H9 (cell line): ENCODE measurements around the gene PCCB. TPM values are rescaled to one million over a fixed set of nuclear protein-coding genes. Genes with fewer than 3 reads are reported as not detected.
"Not testable (repeated sequence)": the region's sequence is repeated elsewhere in the genome, so short reads cannot be mapped to it uniquely, and the experiment has no call there.

ENCODE experiments used
- DNase-seq: peaks from one replicate; pipeline ENCODE4 v3.0.0-alpha.2; 2017
- H2AFZ ChIP-seq: one replicate; pipeline ENCODE4 v1.6.1; 2013; ENCODE audit warnings: mild to moderate bottlenecking, low read length, control low read depth, moderate library complexity
- H2AK5ac ChIP-seq: 2 replicates; pipeline ENCODE4 v1.6.1; 2013; ENCODE audit warnings: low read length, control low read depth, mixed read lengths; ENCODE audit not compliant: insufficient read length
- H2BK120ac ChIP-seq: one replicate; pipeline ENCODE4 v1.6.1; 2013; ENCODE audit warnings: low read depth, mild to moderate bottlenecking, low read length, control low read depth, inconsistent platforms; ENCODE audit not compliant: poor library complexity, severe bottlenecking
- H2BK12ac ChIP-seq: 2 replicates; pipeline ENCODE4 v1.6.1; 2013; ENCODE audit warnings: low read length, control low read depth, mixed read lengths, low read depth; ENCODE audit not compliant: insufficient read length
- H2BK15ac ChIP-seq: 2 replicates; pipeline ENCODE4 v1.6.1; 2013; ENCODE audit warnings: low read depth, low read length, control low read depth
- H2BK20ac ChIP-seq: one replicate; pipeline ENCODE4 v1.6.1; 2013; ENCODE audit warnings: low read depth, mild to moderate bottlenecking, low read length, control low read depth, inconsistent platforms; ENCODE audit not compliant: poor library complexity, severe bottlenecking
- H2BK5ac ChIP-seq: 2 replicates; pipeline ENCODE4 v1.6.1; 2013; ENCODE audit warnings: low read length, control low read depth, mixed read lengths; ENCODE audit not compliant: insufficient read length
- H3K14ac ChIP-seq: 2 replicates; pipeline ENCODE4 v1.6.1; 2013; ENCODE audit warnings: low read length, control low read depth; ENCODE audit not compliant: insufficient read depth
- H3K18ac ChIP-seq: 2 replicates; pipeline ENCODE4 v1.6.1; 2013; ENCODE audit warnings: low read depth, mild to moderate bottlenecking, mixed read lengths, low read length, control low read depth; ENCODE audit not compliant: insufficient read length
- H3K23ac ChIP-seq: 2 replicates; pipeline ENCODE4 v1.6.1; 2013; ENCODE audit warnings: low read length, control low read depth, mixed read lengths, low read depth; ENCODE audit not compliant: insufficient read length
- H3K23me2 ChIP-seq: 2 replicates; pipeline ENCODE4 v1.6.1; 2013; ENCODE audit warnings: low read depth, mild to moderate bottlenecking, mixed read lengths, low read length, control low read depth; ENCODE audit not compliant: insufficient read length, poor library complexity, severe bottlenecking
- H3K27ac ChIP-seq: 2 replicates; pipeline ENCODE4 v1.5.1; 2013; ENCODE audit warnings: low read length, control low read depth, mixed read lengths, low read depth; ENCODE audit not compliant: insufficient read length
- H3K27me3 ChIP-seq: 2 replicates; pipeline ENCODE4 v1.6.1; 2013; ENCODE audit warnings: low read length, control low read depth, inconsistent platforms; ENCODE audit not compliant: insufficient read depth
- H3K4ac ChIP-seq: 2 replicates; pipeline ENCODE4 v1.6.1; 2013; ENCODE audit warnings: low read depth, mild to moderate bottlenecking, control low read depth, inconsistent platforms, low read length, moderate library complexity
- H3K4me1 ChIP-seq: 2 replicates; pipeline ENCODE4 v1.6.1; 2013; ENCODE audit warnings: low read length, control low read depth, inconsistent platforms; ENCODE audit not compliant: insufficient read depth
- H3K4me2 ChIP-seq: 2 replicates; pipeline ENCODE4 v1.6.1; 2013; ENCODE audit warnings: low read length, control low read depth, mixed read lengths; ENCODE audit not compliant: insufficient read length, insufficient read depth
- H3K56ac ChIP-seq: 2 replicates; pipeline ENCODE4 v1.6.1; 2013; ENCODE audit warnings: low read depth, mild to moderate bottlenecking, mixed read lengths, low read length, control low read depth; ENCODE audit not compliant: insufficient read length
- H3K79me1 ChIP-seq: 2 replicates; pipeline ENCODE4 v1.6.1; 2013; ENCODE audit warnings: low read depth, mild to moderate bottlenecking, moderate library complexity, low read length, control low read depth, inconsistent platforms; ENCODE audit not compliant: insufficient read depth, poor library complexity, severe bottlenecking
- H3K79me2 ChIP-seq: 2 replicates; pipeline ENCODE4 v1.6.1; 2013; ENCODE audit warnings: low read length, control low read depth, inconsistent platforms; ENCODE audit not compliant: insufficient read depth
- H3K9ac ChIP-seq: 2 replicates; pipeline ENCODE4 v1.6.1; 2013; ENCODE audit warnings: low read length, control low read depth, mixed read lengths; ENCODE audit not compliant: insufficient read length; ENCODE audit errors: extremely low read depth
- H3K9me3 ChIP-seq: one replicate; pipeline ENCODE4 v1.6.1; 2013; ENCODE audit warnings: low read depth, low read length, inconsistent platforms; ENCODE audit not compliant: control insufficient read depth
- H3T11ph ChIP-seq: one replicate; pipeline ENCODE4 v1.6.1; 2013; ENCODE audit warnings: mild to moderate bottlenecking, low read length, control low read depth, inconsistent platforms
- H4K20me1 ChIP-seq: one replicate; pipeline ENCODE4 v1.6.1; 2013; ENCODE audit not compliant: control insufficient read depth, insufficient read length, insufficient read depth
- H4K5ac ChIP-seq: 2 replicates; pipeline ENCODE4 v1.6.1; 2013; ENCODE audit warnings: low read depth, mild to moderate bottlenecking, mixed read lengths, low read length, control low read depth; ENCODE audit not compliant: insufficient read length
- H4K8ac ChIP-seq: replicated peaks from 2 replicates; pipeline ENCODE4 v1.6.1; 2013; ENCODE audit warnings: low read length, control low read depth, mixed read lengths, low read depth; ENCODE audit not compliant: insufficient read length
- H4K91ac ChIP-seq: 2 replicates; pipeline ENCODE4 v1.6.1; 2013; ENCODE audit warnings: low read depth, mild to moderate bottlenecking, moderate library complexity, mixed read lengths, low read length, control low read depth; ENCODE audit not compliant: insufficient read length
- H3K27ac Mint-ChIP-seq, 3 experiments: 2 replicates in 2 of 3; 3 replicates in 1 of 3; pipeline ENCODE4 v1.8.0; 2020 to 2021; ENCODE audit warnings: mixed read lengths in 3 of 3, mild to moderate bottlenecking in 1 of 3, moderate library complexity in 1 of 3
- H3K27me3 Mint-ChIP-seq: 2 replicates; pipeline ENCODE4 v1.8.0; 2021; ENCODE audit warnings: low read depth, mild to moderate bottlenecking, moderate library complexity, mixed read lengths
- H3K36me3 Mint-ChIP-seq, 3 experiments: 2 replicates in 2 of 3; 3 replicates in 1 of 3; pipeline ENCODE4 v1.8.0; 2020 to 2021; ENCODE audit warnings: low read depth in 3 of 3, mixed read lengths in 3 of 3; ENCODE audit not compliant: insufficient read depth in 1 of 3
- H3K4me1 Mint-ChIP-seq, 2 experiments: 2 replicates each; pipeline ENCODE4 v1.8.0; 2020; ENCODE audit warnings: mixed read lengths in 2 of 2
- H3K4me3 Mint-ChIP-seq, 2 experiments: 2 replicates in 1 of 2; 3 replicates in 1 of 2; pipeline ENCODE4 v1.8.0; 2020 to 2021; ENCODE audit warnings: mild to moderate bottlenecking in 2 of 2, mixed read lengths in 2 of 2, moderate library complexity in 1 of 2
- H3K9me3 Mint-ChIP-seq, 2 experiments: 2 replicates in 1 of 2; 3 replicates in 1 of 2; pipeline ENCODE4 v1.8.0; 2020; ENCODE audit warnings: mild to moderate bottlenecking in 2 of 2, mixed read lengths in 2 of 2, moderate library complexity in 1 of 2
- CTCF ChIP-seq: fragments of 200-600 bp; sonication (generic); conservative IDR thresholded peaks from 3 replicates; pipeline ENCODE4 v1.8.0; 2021; ENCODE audit warnings: antibody characterized with exemption, mild to moderate bottlenecking
- WGBS: extraction: QIAGEN DNeasy Blood & Tissue Kit; methylation state at CpG from one replicate; pipeline ENCODE4 v1.1.7; 2013; ENCODE audit warnings: missing lambda C conversion rate, low lambda C conversion rate, mixed read lengths; ENCODE audit not compliant: insufficient read length; ENCODE audit errors: extremely low coverage; 5-methylcytosine and 5-hydroxymethylcytosine counted together
- total RNA-seq: library from RNA; stranded (reverse); gene quantifications from 2 replicates; pipeline ENCODE4 v1.2.1, GENCODE V29; 2021

Gene PCCB
- total RNA-seq, 1 experiment from 2014 or later = 68.9 TPM

GRCh38 chr3:136366289-136366688 lies 116.1 kb downstream of the PCCB start:
- no peak overlapping the region for H2BK20ac ChIP-seq
- no peak overlapping the region for H2BK12ac ChIP-seq
- H3T11ph ChIP-seq = no peak overlapping the region
- no peak for TF ChIP-seq CTCF
- no peak overlapping the region for H4K91ac ChIP-seq
- no peak overlapping the region for H3K56ac ChIP-seq
- H3K23me2 ChIP-seq = no peaks in the 10 kb centered on the region
- H4K5ac ChIP-seq = no peak overlapping the region
- Mint-ChIP-seq H3K4me1 (no peaks in the 10 kb centered on the region), H3K27ac (no peak overlapping the region), H3K27me3 (no peaks in the 10 kb centered on the region), H3K36me3 (peaks cover 0 to 10% (median 0%) of the 10 kb centered on the region in 3 experiments; a peak in 3 of 7 replicates), H3K9me3 (no peaks in the 10 kb centered on the region), H3K4me3 (no peak overlapping the region)
- H2BK120ac ChIP-seq = no peak overlapping the region
- no peak for DNase-seq
- no peak overlapping the region for H4K8ac ChIP-seq
- H2AK5ac ChIP-seq = no peak overlapping the region
- no peaks in the 10 kb centered on the region for H3K9me3 ChIP-seq
- no peak overlapping the region for H3K4ac ChIP-seq
- H3K18ac ChIP-seq = no peak overlapping the region
- no peak overlapping the region for H2AFZ ChIP-seq
- H3K27ac ChIP-seq = no peak overlapping the region
- H2BK15ac ChIP-seq = no peak overlapping the region
- no peak overlapping the region for H3K4me2 ChIP-seq
- no peak overlapping the region for H2BK5ac ChIP-seq
- H3K27me3 ChIP-seq = no peaks in the 10 kb centered on the region
- no peak overlapping the region for H3K23ac ChIP-seq
- H3K79me2 ChIP-seq = no peaks in the 10 kb centered on the region
- no peaks in the 10 kb centered on the region for H4K20me1 ChIP-seq
- no peaks in the 10 kb centered on the region for H3K4me1 ChIP-seq
- H3K9ac ChIP-seq = no peak overlapping the region
- no peak overlapping the region for H3K14ac ChIP-seq
- no peaks in the 10 kb centered on the region for H3K79me1 ChIP-seq

GRCh38 chr3:136375800-136376199 lies 125.7 kb downstream of the PCCB start:
- not testable (repeated sequence) for H3K4ac ChIP-seq, H3K9me3 Mint-ChIP-seq, H2BK120ac ChIP-seq, H3K79me1 ChIP-seq, H4K5ac ChIP-seq, DNase-seq, H3K14ac ChIP-seq, H3K27me3 Mint-ChIP-seq, H2BK12ac ChIP-seq, H2AFZ ChIP-seq, H3K23me2 ChIP-seq, H3K27me3 ChIP-seq, H3K18ac ChIP-seq, H4K20me1 ChIP-seq, H3K9me3 ChIP-seq, H2BK20ac ChIP-seq, H2BK15ac ChIP-seq, H4K8ac ChIP-seq, H3K4me3 Mint-ChIP-seq, H3K4me1 ChIP-seq, H3K4me1 Mint-ChIP-seq, H2AK5ac ChIP-seq, H3T11ph ChIP-seq, H3K27ac ChIP-seq, H4K91ac ChIP-seq, H2BK5ac ChIP-seq, H3K23ac ChIP-seq, H3K79me2 ChIP-seq, H3K9ac ChIP-seq, H3K27ac Mint-ChIP-seq, H3K56ac ChIP-seq, H3K4me2 ChIP-seq
- WGBS = no CpG with 5 or more reads among the region's 5 CpGs
- peaks cover 12 to 25% (median 14%) of the 10 kb centered on the region in 3 experiments for H3K36me3 Mint-ChIP-seq
